GM13976 (cell line): ENCODE results near the gene ZNF620.
"Not testable (repeated sequence)": the region's sequence is repeated elsewhere in the genome, so short reads cannot be mapped to it uniquely, and the experiment has no call there.

Experiments used
- DNase-seq: peaks from one replicate; pipeline ENCODE4 v3.0.0; 2012; ENCODE audit warnings: low spot score
- in situ Hi-C: fragments of 300-500 bp; cut with MboI; formaldehyde crosslinking; loops from one replicate; pipeline ENCODE4 v1.12.0; 2022; ENCODE audit warnings: low sequenced_read_pairs, mixed read lengths, inconsistent platforms; ENCODE audit not compliant: unreplicated experiment
- TF ChIP-seq, protein P1 (sequence below): IDR thresholded peaks from 2 replicates; pipeline ENCODE4 v1.5.1; 2012; ENCODE audit warnings: borderline replicate concordance, mild to moderate bottlenecking; ENCODE audit not compliant: insufficient read depth; ENCODE audit errors: extremely low read depth, missing control alignments, control extremely low read depth

The ZNF620 gene

GRCh38 chr3:40550167-40550566 lies 44.3 kb downstream of the ZNF620 start:
- in situ Hi-C loops, result no loop called here
- no peak for DNase-seq
- TF ChIP-seq, protein P1, sequence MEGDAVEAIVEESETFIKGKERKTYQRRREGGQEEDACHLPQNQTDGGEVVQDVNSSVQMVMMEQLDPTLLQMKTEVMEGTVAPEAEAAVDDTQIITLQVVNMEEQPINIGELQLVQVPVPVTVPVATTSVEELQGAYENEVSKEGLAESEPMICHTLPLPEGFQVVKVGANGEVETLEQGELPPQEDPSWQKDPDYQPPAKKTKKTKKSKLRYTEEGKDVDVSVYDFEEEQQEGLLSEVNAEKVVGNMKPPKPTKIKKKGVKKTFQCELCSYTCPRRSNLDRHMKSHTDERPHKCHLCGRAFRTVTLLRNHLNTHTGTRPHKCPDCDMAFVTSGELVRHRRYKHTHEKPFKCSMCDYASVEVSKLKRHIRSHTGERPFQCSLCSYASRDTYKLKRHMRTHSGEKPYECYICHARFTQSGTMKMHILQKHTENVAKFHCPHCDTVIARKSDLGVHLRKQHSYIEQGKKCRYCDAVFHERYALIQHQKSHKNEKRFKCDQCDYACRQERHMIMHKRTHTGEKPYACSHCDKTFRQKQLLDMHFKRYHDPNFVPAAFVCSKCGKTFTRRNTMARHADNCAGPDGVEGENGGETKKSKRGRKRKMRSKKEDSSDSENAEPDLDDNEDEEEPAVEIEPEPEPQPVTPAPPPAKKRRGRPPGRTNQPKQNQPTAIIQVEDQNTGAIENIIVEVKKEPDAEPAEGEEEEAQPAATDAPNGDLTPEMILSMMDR, result no peak

GRCh38 chr3:40557575-40558161 lies 51.8 kb downstream of the ZNF620 start:
- in situ Hi-C loops, result no loop called here
- TF ChIP-seq, protein P1, result no peak

GRCh38 chr3:40562482-40562881 lies 56.6 kb downstream of the ZNF620 start:
- DNase-seq, in situ Hi-C loops: not testable (repeated sequence)

More at GRCh38 chr3:40557575-40558161, 51.8 kb downstream of the ZNF620 start:
- DNase-seq, result peak; percentile 16

- in situ Hi-C loops, DNase-seq: not testable (repeated sequence)
Observed at GRCh38 chr3:40565629-40566028, 59.8 kb downstream of the ZNF620 start.

DNA sequence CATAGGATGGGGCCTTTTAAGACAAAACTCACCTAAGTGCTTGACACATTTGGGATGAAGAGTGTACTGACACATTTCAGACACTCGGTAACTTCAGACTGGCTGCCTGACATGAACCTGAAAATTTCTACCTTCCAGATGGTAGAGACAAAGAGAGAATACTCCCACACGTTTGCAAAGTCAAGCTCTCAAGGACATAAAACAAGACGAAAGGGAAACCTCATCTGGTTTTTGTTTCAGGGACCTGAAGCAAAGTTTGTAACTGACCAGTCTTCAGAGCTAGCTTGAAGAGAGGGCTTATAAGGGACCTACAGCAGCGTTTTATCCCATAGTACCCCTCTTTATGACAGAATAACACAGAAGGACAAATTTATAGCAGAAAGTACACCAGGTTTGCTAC lies 60.9 kb downstream of the ZNF620 start:
- in situ Hi-C loops, result no loop called here
- TF ChIP-seq, protein P1, result no peak
- no peak for DNase-seq
